Activated CD4-positive, alpha-beta memory T cell treated with anti-CD3 and anti-CD28 coated beads, Interleukin-2, amount 10 ng/mL, durations not matched to agents 7 days and 5 days (primary cell): ENCODE data around the gene DOCK6. TPM values are rescaled to one million over a fixed set of nuclear protein-coding genes. Genes with fewer than 3 reads are reported as not detected.

Experiments
- CTCF ChIA-PET: fragments of 350-600 bp; sonication (Branson Sonifier 250); formaldehyde crosslinking; loops from one replicate; lab custom pipeline; 2021; ENCODE audit warnings: antibody characterized with exemption, inconsistent platforms; lab: Charles Lee
- POLR2A ChIA-PET: fragments of 350-600 bp; sonication (Branson Sonifier 250); formaldehyde crosslinking; loops from one replicate; lab custom pipeline; 2021; ENCODE audit warnings: antibody characterized with exemption; lab: Charles Lee
- DNase-seq: peaks from one replicate; pipeline ENCODE4 v3.0.0-alpha.2; 2020
- H3K27ac Mint-ChIP-seq: one replicate; pipeline ENCODE4 v1.8.0; 2021; ENCODE audit warnings: mild to moderate bottlenecking, mixed read lengths
- H3K27me3 Mint-ChIP-seq: one replicate; pipeline ENCODE4 v1.8.0; 2021; ENCODE audit warnings: mixed read lengths
- H3K36me3 Mint-ChIP-seq: one replicate; pipeline ENCODE4 v1.8.0; 2021; ENCODE audit warnings: low read depth, mixed read lengths
- H3K4me1 Mint-ChIP-seq: one replicate; pipeline ENCODE4 v1.8.0; 2021; ENCODE audit warnings: mixed read lengths
- H3K4me3 Mint-ChIP-seq: one replicate; pipeline ENCODE4 v1.8.0; 2021; ENCODE audit warnings: mild to moderate bottlenecking, mixed read lengths
- H3K9me3 Mint-ChIP-seq: one replicate; pipeline ENCODE4 v1.8.0; 2021; ENCODE audit warnings: mixed read lengths
- total RNA-seq, 2 experiments: library from RNA; stranded (reverse); gene quantifications; one replicate each; pipeline ENCODE4 v1.2.3, GENCODE V29; 2021

DOCK6 gene
- total RNA-seq, 2 experiments from 2014 or later: 0.35 to 0.68 TPM

GRCh38 chr19:11238781-11239376, 23.4 kb downstream of the DOCK6 start:
- ChIA-PET CTCF (no interaction called here), POLR2A (no interaction called here)
- peaks cover 3% of the 10 kb centered on the region for H3K9me3 Mint-ChIP-seq
- peaks cover 4% of the 10 kb centered on the region for H3K4me1 Mint-ChIP-seq
- H3K4me3 Mint-ChIP-seq: no peak overlapping the region
- H3K27me3 Mint-ChIP-seq: peaks cover 9% of the 10 kb centered on the region
- no peak for DNase-seq
- no peak overlapping the region for H3K27ac Mint-ChIP-seq
- H3K36me3 Mint-ChIP-seq: no peaks in the 10 kb centered on the region

GRCh38 chr19:11238041-11238440, 24.3 kb downstream of the DOCK6 start:
- Mint-ChIP-seq H3K27ac (no peak overlapping the region), H3K4me3 (no peak overlapping the region)
- CTCF ChIA-PET: no interaction called here

DNA sequence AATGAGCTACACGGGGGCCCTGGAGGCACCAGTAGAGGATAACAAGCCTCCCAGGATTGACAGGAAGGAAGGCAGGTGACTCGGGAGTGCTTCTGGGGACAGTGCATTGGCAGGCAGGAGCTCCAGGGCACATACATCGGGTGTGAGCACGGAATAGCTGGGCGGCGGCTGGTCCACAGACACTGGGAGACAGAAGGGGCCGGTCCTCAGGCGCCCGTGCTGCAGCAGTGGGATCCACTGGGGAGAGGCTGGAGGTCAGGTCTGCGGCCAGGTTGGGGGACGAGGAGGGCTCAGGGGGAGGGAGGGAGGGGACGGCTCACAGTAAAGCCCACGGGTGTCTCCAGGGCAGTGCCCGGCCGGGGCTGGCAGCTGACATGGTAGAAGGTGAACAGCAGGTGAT, 25.0 kb downstream of the DOCK6 start:
- Mint-ChIP-seq H3K9me3 (peaks cover 3% of the 10 kb centered on the region), H3K4me3 (no peak overlapping the region), H3K4me1 (no peaks in the 10 kb centered on the region), H3K36me3 (no peaks in the 10 kb centered on the region), H3K27me3 (peaks cover 4% of the 10 kb centered on the region), H3K27ac (no peak overlapping the region)
- ChIA-PET POLR2A (no interaction called here), CTCF (no interaction called here)
- no peak for DNase-seq

More at GRCh38 chr19:11238041-11238440, 24.3 kb downstream of the DOCK6 start:
- POLR2A ChIA-PET: no interaction called here
- no peak for DNase-seq
- H3K4me1 Mint-ChIP-seq: no peaks in the 10 kb centered on the region
- peaks cover 4% of the 10 kb centered on the region for H3K27me3 Mint-ChIP-seq
- H3K9me3 Mint-ChIP-seq: peaks cover 3% of the 10 kb centered on the region
- no peaks in the 10 kb centered on the region for H3K36me3 Mint-ChIP-seq

GRCh38 chr19:11236324-11237301, 25.7 kb downstream of the DOCK6 start:
- Mint-ChIP-seq H3K4me3 (no peak overlapping the region), H3K4me1 (no peaks in the 10 kb centered on the region), H3K9me3 (peaks cover 3% of the 10 kb centered on the region), H3K27ac (no peak overlapping the region), H3K27me3 (no peaks in the 10 kb centered on the region), H3K36me3 (no peaks in the 10 kb centered on the region)
- ChIA-PET POLR2A (no interaction called here), CTCF (no interaction called here)
- DNase-seq: no peak

- H3K36me3 Mint-ChIP-seq: no peaks in the 10 kb centered on the region
- H3K27ac Mint-ChIP-seq: no peak overlapping the region
- ChIA-PET CTCF (no interaction called here), POLR2A (no interaction called here)
- no peaks in the 10 kb centered on the region for H3K27me3 Mint-ChIP-seq
- peaks cover 3% of the 10 kb centered on the region for H3K9me3 Mint-ChIP-seq
- H3K4me1 Mint-ChIP-seq: no peaks in the 10 kb centered on the region
- no peak for DNase-seq
- no peak overlapping the region for H3K4me3 Mint-ChIP-seq
Observed at GRCh38 chr19:11234486-11235075, 27.7 kb downstream of the DOCK6 start.

- no peak for DNase-seq
- Mint-ChIP-seq H3K27me3 (no peaks in the 10 kb centered on the region), H3K36me3 (no peaks in the 10 kb centered on the region), H3K4me3 (no peak overlapping the region), H3K27ac (no peak overlapping the region), H3K9me3 (no peaks in the 10 kb centered on the region), H3K4me1 (no peaks in the 10 kb centered on the region)
- POLR2A ChIA-PET: no interaction called here
- CTCF ChIA-PET: no interaction called here
Observed at GRCh38 chr19:11233073-11233472, 29.3 kb downstream of the DOCK6 start.

DNA sequence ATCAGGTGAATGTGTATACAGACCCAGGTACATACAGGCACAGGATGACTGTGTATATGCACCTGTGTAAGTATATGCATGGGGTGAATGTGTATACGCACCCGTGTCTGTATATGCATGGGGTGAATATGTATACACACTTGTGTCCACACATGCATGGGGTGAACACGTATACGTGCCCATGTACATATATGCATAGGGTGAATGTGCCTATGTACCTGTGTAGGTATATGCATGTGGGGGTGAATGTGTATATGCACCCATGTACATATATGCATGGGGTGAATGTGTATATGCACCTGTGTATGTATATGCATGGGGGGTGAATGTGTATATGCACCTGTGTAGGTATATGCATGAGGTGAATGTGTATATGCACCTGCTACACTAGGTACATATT, 29.8 kb downstream of the DOCK6 start:
- H3K4me3 Mint-ChIP-seq: no peak overlapping the region
- no peak for DNase-seq
- ChIA-PET CTCF (no interaction called here), POLR2A (no interaction called here)
- H3K36me3 Mint-ChIP-seq: no peaks in the 10 kb centered on the region
- no peak overlapping the region for H3K27ac Mint-ChIP-seq
- H3K9me3 Mint-ChIP-seq: no peaks in the 10 kb centered on the region
- no peaks in the 10 kb centered on the region for H3K27me3 Mint-ChIP-seq
- no peaks in the 10 kb centered on the region for H3K4me1 Mint-ChIP-seq

- H3K36me3 Mint-ChIP-seq: no peaks in the 10 kb centered on the region
- ChIA-PET CTCF (no interaction called here), POLR2A (no interaction called here)
- H3K27me3 Mint-ChIP-seq: no peaks in the 10 kb centered on the region
- H3K4me1 Mint-ChIP-seq: no peaks in the 10 kb centered on the region
- H3K27ac Mint-ChIP-seq: no peak overlapping the region
- no peak for DNase-seq
- no peak overlapping the region for H3K4me3 Mint-ChIP-seq
- no peaks in the 10 kb centered on the region for H3K9me3 Mint-ChIP-seq
Observed at GRCh38 chr19:11230621-11231386, 31.5 kb downstream of the DOCK6 start.

- H3K4me3 Mint-ChIP-seq: no peak overlapping the region
- H3K27ac Mint-ChIP-seq: no peak overlapping the region
- H3K27me3 Mint-ChIP-seq: no peaks in the 10 kb centered on the region
- POLR2A ChIA-PET: no interaction called here
- H3K4me1 Mint-ChIP-seq: no peaks in the 10 kb centered on the region
- no peak for DNase-seq
- CTCF ChIA-PET: no interaction called here
- H3K9me3 Mint-ChIP-seq: peaks cover 2% of the 10 kb centered on the region
- H3K36me3 Mint-ChIP-seq: no peaks in the 10 kb centered on the region
Observed at GRCh38 chr19:11227195-11227886, 35.0 kb downstream of the DOCK6 start.

- Mint-ChIP-seq H3K36me3 (no peaks in the 10 kb centered on the region), H3K4me1 (no peaks in the 10 kb centered on the region), H3K27me3 (no peaks in the 10 kb centered on the region), H3K4me3 (no peak overlapping the region), H3K27ac (no peak overlapping the region), H3K9me3 (peaks cover 2% of the 10 kb centered on the region)
- ChIA-PET CTCF (no interaction called here), POLR2A (no interaction called here)
- no peak for DNase-seq
Observed at GRCh38 chr19:11226716-11227166, 35.6 kb downstream of the DOCK6 start.

DNA sequence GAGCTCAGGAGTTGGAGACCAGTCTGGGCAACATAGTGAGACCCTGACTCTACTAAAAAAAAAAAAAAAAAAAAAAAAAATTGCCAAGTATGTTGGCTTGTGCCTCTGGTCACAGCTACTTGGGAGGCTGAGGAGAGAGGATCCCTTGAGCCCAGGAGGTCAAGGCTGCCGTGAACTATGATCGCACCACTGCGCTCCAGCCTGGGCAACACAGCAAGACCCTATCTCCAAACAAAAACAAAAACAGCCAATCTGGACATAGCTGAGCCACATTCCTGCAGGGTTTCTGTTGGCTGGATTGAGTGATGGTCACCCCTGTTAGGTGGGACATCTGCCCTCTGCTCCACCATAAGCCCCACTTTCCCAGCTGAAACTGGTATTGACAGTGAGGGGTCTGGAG, 36.5 kb downstream of the DOCK6 start:
- no peak for DNase-seq
- Mint-ChIP-seq H3K36me3 (no peaks in the 10 kb centered on the region), H3K27me3 (no peaks in the 10 kb centered on the region), H3K4me3 (no peak overlapping the region), H3K4me1 (no peaks in the 10 kb centered on the region), H3K9me3 (peaks cover 10% of the 10 kb centered on the region), H3K27ac (no peak overlapping the region)
- POLR2A ChIA-PET: no interaction called here
- CTCF ChIA-PET: interaction anchor here (0.6 kb wide), 1 partner anchor 552 kb away, joined by 3 read pairs; no protein-coding TSS in a partner anchor

DNA sequence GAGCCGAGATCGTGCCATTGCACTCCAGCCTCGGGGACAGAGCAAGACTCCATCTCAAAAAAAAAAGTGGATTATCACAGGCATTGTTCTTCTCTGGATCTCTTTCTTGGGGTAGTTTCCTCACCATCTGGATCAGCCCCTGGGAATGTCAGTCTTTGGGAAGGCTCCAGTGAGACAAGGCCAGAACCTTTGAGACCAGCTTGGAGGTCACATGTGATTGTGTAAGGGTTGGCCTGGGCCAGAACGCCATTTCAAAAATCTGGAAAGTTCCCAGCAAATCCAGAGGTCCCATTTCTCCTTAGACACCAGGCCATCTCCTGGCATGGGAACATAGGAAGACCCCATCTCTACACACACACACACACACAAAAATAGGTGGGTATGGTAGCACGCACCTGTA, 37.2 kb downstream of the DOCK6 start:
- Mint-ChIP-seq H3K27me3 (peaks cover 2% of the 10 kb centered on the region), H3K36me3 (no peaks in the 10 kb centered on the region), H3K27ac (no peak overlapping the region), H3K4me1 (no peaks in the 10 kb centered on the region), H3K4me3 (no peak overlapping the region), H3K9me3 (peaks cover 10% of the 10 kb centered on the region)
- ChIA-PET POLR2A (no interaction called here), CTCF (interaction anchor here (0.6 kb wide), 1 partner anchor 551 kb away, joined by 3 read pairs; no protein-coding TSS in a partner anchor)
- DNase-seq: no peak
